ENCODE results near the gene PSMB11.
"Not testable (repeated sequence)": the region's sequence is repeated elsewhere in the genome, so short reads cannot be mapped to it uniquely, and the experiment has no call there.

PSMB11 gene

GRCh38 chr14:23042162-23042965 is at the start of gene PSMB11:
TSS of gene PSMB11 (plus strand) at chr14:23042212. CDS start at chr14:23042226, 14 bp downstream.
- no peak for DNase-seq

GRCh38 chr14:22993517-22993916 is 48.5 kb upstream of the PSMB11 start:
- no peak for DNase-seq

- DNase-seq: no peak
These were observed 47.2 kb upstream of the PSMB11 start for GRCh38 chr14:22994762-22995275.

GRCh38 chr14:22995889-22996625 is 46.0 kb upstream of the PSMB11 start:
- DNase-seq: no peak

- DNase-seq: no peak
These were observed 45.0 kb upstream of the PSMB11 start for GRCh38 chr14:22996768-22997654.

GRCh38 chr14:22997676-22998323 is 44.2 kb upstream of the PSMB11 start:
- no peak for DNase-seq

GRCh38 chr14:22998329-22999012 is 43.5 kb upstream of the PSMB11 start:
- DNase-seq: no peak

- DNase-seq: no peak
These were observed 41.2 kb upstream of the PSMB11 start for GRCh38 chr14:23000860-23001259.

GRCh38 chr14:23002592-23002991 is 39.4 kb upstream of the PSMB11 start:
- no peak for DNase-seq

GRCh38 chr14:23004274-23004673 is 37.7 kb upstream of the PSMB11 start:
- DNase-seq: not testable (repeated sequence)

- DNase-seq: no peak
These were observed 36.4 kb upstream of the PSMB11 start for GRCh38 chr14:23005451-23006187.

- DNase-seq: peak; percentile 30
These were observed 35.9 kb upstream of the PSMB11 start for GRCh38 chr14:23006188-23006534.

GRCh38 chr14:23006544-23007419 is 35.2 kb upstream of the PSMB11 start:
- peak; percentile 97 for DNase-seq

GRCh38 chr14:23008831-23009230 is 33.2 kb upstream of the PSMB11 start:
- DNase-seq: no peak

GRCh38 chr14:23009483-23009938 is 32.5 kb upstream of the PSMB11 start:
- DNase-seq: no peak

- DNase-seq: peak; percentile 82
These were observed 31.9 kb upstream of the PSMB11 start, which contains the start of gene C14orf93 for GRCh38 chr14:23009939-23010726. TSS of gene C14orf93 (minus strand) at chr14:23010143. CDS start at chr14:22999023, 11,120 bp downstream.

GRCh38 chr14:23013054-23013748 is 28.8 kb upstream of the PSMB11 start:
- DNase-seq: no peak

GRCh38 chr14:23013749-23014054 is 28.3 kb upstream of the PSMB11 start:
- DNase-seq: not testable (repeated sequence)

All from DMS53 (cell line).